Hippocampal formation (tissue), 2 donors: ENCODE measurements around the gene KCNAB2.

ENCODE experiments used
- DNase-seq, 2 donors: peaks; one replicate each; lab custom pipeline; 2025; lab: John Stamatoyannopoulos, UW

The KCNAB2 gene

DNA sequence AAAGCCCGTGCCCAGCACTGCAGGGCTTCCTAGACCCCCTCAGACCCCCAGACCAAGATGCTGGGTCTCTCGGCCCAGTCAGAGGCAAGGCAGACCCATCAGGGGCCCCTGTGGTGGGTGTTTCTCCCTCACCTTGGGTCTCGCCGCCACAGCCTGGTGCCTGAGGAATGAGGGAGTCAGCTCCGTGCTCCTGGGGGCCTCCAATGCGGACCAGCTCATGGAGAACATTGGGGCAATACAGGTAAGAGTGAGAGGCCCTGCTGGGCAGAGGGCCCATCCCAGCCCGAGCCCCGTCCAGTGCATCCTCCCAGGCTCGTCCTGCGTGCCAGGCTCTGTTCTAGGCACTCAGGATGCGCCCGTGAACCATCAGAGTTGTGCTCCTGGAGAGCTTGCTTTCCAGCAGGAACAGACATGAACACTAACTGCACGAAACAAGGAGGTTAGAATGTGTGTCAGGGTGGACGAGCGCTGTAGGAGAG, 51.5 kb downstream of the KCNAB2 start:
- DNase-seq = no peak

GRCh38 chr1:6097824-6098223, 52.1 kb downstream of the KCNAB2 start:
- DNase-seq = no peak

DNA sequence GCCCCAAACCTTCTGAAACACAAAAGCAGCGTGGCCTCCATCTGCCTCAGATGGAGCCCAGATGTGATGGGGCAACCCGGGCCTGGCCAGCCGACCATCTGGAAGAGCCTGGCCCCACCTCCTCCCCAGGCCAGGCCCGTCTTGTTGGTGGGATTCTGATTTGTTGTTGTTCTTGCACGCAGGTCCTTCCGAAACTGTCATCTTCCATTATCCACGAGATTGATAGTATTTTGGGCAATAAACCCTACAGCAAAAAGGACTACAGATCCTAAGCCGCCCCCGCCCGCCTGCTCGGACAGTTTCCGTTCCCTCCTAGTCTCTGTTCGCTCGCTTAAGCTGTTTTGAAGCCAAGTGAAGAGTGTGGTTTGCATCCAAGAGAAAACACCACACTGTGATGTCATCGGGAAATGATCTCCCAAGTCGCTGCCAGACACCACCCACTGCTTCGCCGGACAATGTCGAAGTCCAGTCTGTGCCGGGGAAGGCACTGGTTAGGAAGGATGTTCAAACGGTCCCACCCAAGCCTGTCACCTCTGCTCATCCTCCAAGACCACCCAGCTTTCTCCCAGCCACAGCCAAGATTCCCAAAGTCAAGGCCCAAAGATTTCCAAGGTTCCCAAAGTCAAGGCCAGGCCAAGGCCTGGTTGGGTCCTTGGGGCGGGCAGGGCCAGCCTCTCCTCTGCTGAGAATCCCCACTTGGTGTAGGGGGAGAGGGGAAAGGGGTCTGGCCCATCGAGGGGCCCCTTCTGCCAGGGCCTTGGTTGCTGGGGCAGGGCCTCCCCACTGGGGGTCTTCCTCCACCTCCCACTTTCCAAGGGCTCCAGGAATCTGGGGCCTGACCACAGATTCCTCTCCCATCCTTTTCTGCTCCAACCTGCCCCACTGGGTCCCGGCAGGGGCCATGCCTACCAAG, 52.9 kb downstream of the KCNAB2 start:
- no peak for DNase-seq

DNA sequence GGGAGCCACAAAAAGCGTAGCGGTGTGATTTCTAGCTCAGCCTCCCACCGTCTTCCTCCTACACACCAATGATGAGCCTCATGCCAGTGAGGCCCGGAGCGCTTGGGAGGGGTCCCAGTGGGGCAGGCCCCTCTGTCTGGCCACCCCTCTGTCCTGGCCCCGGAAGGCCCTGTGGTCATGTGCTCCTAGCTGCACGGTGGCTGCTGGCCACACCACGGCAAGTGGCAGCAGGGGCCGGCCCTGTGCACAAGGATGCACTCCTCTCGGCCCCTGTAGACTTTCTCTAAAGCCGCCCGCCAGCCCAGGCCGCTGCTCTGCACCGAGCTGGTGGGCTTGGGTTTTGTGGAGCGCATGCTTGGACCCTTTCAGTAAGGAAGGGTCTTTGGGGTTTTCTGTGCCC, 53.6 kb downstream of the KCNAB2 start:
- DNase-seq = no peak

- DNase-seq = no peak
Observed at GRCh38 chr1:6099787-6100765, 54.4 kb downstream of the KCNAB2 start.

DNA sequence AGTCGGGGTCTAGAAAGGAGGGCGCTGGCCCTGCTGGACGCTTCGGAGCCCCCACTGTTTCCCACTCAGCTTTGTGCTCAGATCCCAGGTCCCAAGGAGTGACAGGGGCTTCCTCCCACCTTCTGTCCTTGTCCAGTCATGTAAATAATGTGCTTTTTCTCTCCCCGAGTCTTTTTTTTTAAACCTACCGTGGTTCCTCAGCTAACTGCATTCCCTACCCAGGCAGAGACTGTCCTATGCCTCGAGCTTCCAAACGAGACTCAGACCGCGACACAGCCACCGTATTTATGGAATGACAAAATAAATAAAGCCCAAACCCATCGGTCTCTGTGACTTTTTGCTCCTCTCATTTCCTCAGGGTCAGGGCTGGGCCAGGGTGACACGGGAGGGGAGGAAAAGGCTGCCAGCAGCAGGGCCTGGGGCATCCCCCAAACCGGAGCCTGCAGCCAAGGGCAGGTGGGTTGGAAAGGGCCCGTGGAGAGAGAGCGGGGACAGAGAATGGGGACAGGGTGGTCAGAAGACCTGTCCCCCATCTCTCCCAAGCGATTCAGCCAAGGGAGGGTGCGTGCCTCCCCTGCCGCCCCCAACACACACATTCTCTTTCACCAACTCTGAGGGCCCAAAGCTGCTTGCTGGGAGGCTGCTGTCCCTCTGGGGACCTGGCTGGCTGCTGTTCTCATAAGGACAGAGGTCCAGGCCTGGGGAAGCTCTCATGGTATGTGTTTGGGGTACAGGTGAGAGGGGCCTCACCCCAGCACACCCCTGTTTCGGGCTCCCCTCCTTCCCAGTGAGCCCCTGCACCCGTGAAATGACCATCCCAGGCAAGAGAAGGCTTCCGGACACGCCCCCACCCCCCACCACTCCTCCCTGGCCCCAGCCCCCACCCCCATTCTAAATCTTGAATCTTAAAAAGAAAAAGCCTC, 55.4 kb downstream of the KCNAB2 start:
- no peak for DNase-seq

- DNase-seq = no peak
Observed at GRCh38 chr1:6101826-6102531, 56.3 kb downstream of the KCNAB2 start.

DNA sequence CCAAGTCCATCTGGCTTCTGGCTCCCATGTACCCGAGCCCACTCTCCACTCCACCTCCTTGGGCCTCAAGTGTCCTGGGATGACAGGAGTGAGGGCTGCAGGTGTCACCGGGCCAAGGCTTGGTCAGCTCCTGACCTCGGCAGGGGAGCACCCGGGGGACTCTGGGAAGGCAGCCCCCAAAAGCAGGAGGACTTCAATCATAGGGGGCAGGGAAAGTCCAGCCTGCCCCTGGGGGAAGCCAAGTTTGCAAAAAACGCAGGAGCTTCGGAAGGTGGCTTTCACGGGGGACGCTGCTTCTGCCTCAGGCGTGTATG, 56.8 kb downstream of the KCNAB2 start:
- DNase-seq = no peak

DNA sequence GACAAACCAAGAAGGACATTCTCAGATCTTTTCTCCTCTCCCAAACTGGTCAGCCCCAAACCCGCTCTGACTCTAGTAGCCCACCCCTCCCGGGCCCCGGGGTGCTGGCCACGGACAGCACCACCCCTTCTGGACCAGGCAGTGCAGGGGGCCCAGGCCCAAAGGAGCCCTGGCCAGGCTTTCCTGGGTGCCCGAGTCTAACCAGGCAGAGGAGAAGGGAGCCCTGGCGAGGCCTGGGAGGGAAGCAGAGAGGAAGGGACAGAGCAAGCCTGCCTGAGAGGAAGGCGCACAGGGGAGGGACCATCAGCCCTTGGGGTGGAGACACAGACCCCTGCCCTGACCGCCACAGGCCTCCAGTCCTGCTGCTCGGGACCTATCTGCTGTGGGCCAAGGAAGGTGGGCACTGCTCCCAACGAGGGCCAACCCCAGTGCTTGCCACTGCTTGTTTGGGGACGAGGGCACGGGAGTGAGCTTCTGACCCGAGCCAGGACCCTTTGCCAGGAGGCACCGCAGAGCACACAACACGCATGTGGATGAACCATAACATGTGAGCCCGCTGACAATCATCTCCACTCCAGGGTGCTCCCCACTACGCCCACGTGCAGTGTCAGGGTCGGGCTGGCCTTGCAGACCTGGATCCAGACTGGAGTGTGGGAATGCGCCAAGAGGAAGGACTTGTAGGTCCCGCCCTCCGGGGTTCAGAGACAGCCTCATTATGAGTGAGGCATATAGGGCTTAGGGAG, 57.6 kb downstream of the KCNAB2 start:
- DNase-seq = no peak

DNA sequence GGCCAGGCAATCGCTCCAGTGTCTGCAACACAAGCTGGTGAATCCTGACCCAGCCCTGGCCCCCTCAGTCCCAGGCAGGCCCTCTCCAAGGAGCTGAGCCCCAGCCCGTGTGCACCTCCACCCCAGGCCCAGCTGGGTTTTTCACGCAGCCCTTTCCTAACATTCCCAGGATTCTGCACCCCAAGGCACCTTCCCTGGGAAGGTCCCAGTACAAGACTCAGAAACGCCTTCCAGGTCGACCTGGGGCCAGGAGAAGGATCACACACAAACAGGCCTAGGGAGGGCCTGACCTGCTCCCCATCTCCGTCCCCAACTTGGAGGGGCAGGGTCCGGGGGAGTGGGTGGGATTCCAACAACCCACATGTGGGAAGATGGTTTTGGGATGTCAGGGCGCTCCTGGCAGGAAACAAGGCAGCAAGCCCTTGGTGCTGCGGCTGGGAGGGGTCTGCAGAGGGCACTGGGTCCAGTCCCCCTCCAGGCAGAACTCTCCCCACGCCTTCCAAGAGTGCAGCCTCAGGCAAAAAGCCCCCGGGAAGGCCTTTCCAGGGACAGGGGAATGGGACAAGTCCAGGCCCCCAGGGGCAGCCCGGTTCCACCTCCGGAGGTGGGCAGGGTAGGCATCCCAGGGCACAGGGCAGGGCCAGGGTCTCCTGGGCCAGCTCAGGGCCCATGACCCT, 58.3 kb downstream of the KCNAB2 start:
- DNase-seq = no peak

DNA sequence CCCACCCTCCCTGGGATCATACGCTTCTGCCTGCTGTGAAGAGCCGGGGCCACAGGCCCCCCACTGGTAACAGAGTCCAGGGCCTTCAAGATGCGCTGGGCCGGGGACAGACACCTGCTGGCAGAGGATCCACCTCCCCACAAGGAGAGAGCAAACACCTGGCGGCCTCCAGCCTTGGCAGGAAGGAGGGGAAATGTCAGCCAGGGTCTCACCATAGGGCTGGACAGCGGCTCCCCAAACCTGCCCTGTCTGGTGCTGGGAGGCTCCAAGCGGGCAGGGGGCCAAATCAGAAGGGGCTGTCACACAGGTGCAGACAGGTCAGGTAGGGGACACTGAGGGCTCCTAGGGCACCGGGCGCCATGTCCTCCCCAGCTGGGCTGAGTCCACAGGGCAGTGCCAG, 58.9 kb downstream of the KCNAB2 start:
- no peak for DNase-seq

GRCh38 chr1:6105218-6105679, 59.6 kb downstream of the KCNAB2 start:
- no peak for DNase-seq

- no peak for DNase-seq
Observed at GRCh38 chr1:6105763-6106162, 60.1 kb downstream of the KCNAB2 start.

DNA sequence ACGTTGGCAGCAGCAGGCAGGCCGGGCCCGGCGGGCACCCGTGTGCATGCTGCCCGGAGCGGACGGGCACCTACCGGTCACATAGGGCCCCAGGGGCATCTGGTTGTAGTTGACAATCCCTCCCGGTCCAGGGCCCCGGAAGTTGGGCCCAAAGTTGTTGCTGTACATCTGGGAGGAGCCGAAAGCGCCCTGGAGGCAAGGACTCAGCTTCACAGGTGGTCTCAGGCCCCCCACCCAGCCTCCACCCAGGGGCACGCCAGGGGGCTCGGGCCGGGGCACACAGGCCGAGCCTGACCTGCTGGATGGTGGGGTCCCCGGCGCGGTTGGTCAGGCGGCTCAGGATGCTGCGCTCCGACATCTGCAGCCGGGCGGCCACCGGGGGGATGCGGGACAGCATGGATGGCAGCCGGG, 60.6 kb downstream of the KCNAB2 start:
- no peak for DNase-seq

- no peak for DNase-seq
Observed at GRCh38 chr1:6106977-6107376, 61.3 kb downstream of the KCNAB2 start.

GRCh38 chr1:6107409-6108356, 62.0 kb downstream of the KCNAB2 start:
- no peak for DNase-seq

GRCh38 chr1:6108476-6108875, 62.8 kb downstream of the KCNAB2 start:
- DNase-seq = no peak

DNA sequence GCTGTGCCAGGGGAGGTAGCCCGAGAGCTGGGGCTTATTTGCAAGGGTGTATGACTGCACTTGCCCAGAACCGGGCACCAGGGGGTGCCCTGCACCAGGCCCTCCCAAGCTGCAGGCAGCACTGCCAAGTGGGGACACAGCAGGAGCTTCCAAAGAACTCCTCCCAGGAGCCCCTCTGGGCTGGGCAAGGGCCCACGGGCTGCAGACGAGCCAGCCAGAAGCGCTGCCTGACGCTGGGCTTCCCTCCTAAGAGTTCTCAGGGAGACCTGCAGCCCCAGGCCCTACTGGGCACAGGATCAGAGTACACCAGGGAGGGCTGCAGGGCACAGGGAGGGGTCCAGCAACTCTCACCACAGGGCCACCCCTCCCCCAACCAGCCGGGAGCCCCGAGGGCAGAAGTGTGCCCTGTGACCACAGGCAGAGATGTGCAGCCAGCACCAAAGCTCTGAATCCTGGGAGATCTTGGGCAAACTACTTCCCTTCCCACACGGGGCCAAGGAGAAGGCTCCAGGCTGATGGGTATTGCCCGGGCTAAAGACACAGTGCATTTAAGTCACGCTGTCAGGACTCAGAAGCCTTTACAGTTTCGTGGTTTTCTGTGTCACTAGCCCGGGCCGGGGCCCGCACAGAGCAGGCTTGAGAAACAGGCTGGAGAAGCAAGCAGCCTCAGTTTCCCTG, 63.4 kb downstream of the KCNAB2 start:
- DNase-seq = no peak
